GM19240 (cell line): Measurements from ENCODE around the gene RING1.

Experiments used
- DNase-seq: peaks from one replicate; pipeline ENCODE4 v3.0.0; 2011; ENCODE audit warnings: low spot score; ENCODE audit not compliant: insufficient read length

RING1 gene

DNA sequence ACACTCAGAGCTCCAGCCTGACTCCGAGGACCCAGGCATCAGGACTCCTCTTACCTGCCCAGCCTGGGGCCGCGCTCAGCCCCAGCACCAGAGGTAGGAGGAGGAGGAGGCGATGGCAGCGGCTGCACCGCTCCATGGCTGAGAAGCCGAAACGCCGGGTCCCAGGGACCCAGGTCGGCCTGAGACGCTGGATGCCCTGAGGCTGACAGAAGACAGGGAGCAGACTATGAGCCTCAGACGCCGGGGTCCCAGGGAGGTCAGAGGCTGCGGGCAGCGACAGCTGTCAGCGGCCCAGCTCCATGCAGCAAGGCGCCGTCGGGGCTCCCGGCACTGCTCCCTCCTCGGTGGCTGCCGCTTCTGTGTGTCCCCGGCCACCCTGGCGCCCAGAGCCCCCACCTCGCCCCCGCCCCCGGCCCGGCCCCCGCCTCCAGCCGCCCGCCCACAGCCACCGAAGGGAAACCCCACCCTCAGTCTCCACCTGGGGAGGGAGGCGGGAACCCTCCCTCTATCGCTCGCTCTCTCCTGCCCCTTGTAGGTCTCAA, 16.1 kb upstream of the RING1 start, which contains the start of gene COL11A2:
TSS of gene COL11A2 (minus strand) at position 363 of the 542 bp plus-strand sequence. CDS start at position 136, 227 bp downstream.
- DNase-seq: no peak

DNA sequence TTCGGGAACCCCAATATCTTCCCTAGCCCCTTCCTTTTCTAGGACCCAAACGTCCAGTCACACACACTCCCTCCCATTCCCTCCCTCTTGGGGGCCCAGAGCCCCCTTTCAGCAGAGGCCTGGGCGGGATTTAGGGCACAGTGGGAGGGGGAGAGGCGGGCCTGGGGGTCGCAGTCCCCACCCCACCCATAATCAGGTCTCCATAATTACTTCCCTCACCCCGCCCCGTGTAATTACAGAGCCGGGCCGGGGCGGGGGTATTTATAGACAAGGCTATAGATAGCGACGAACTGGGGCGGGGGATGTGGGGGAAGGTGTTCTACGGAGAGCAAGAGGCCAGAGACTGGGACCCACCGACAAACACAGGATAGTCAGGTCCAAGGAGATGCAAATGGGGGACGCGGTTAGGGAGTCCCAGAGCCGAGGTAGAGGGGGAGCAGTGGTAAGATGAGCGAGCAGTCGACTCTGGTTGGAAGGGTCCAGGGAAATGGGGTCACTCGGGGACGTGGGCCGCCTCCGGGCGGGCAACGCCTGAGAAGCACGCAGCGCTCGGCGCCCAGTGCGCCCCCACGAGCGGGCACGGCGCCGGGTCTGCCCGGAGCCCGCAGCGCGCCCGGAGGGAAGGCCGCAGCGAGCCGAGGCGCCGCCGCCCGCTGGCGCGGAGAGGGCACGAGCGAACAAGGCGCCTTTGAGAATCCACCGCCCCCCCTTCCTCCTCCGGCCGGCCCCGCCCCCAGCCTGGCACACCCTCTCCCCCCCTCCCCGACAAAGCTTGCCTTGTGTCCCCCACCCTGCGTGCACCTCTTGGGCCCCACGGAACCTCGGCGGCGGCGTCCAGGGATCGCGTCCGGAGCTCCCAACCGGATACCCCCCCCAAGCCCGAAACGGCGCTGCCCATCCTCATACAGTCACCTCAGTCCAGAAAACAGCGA, 15.4 kb upstream of the RING1 start:
- DNase-seq: no peak

DNA sequence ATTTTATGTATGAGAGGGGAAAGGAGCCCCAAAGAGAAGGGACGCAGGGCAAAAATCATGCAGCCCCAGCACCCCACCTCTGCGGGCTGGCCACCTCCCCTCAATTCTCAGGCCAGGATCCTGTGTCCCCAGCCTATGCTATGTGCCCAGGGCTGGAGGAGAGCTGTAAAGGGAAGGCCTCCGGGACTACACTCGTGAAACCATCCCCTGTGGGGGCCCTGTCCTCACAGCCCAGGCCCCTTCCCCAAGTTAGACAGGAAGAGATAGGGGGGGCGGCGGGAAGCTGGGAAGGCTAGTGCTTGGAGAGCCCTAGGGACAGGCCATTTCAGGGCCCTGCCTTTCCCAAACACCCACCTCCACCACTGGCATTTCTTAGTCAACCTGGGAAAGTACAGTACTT, 14.7 kb upstream of the RING1 start:
- DNase-seq: no peak

- no peak for DNase-seq
Measured at GRCh38 chr6:33194431-33194979, 13.8 kb upstream of the RING1 start.

GRCh38 chr6:33195304-33196165, 12.8 kb upstream of the RING1 start:
- DNase-seq: no peak

- peak; percentile 76 for DNase-seq
Measured at GRCh38 chr6:33197431-33198048, 10.8 kb upstream of the RING1 start.

DNA sequence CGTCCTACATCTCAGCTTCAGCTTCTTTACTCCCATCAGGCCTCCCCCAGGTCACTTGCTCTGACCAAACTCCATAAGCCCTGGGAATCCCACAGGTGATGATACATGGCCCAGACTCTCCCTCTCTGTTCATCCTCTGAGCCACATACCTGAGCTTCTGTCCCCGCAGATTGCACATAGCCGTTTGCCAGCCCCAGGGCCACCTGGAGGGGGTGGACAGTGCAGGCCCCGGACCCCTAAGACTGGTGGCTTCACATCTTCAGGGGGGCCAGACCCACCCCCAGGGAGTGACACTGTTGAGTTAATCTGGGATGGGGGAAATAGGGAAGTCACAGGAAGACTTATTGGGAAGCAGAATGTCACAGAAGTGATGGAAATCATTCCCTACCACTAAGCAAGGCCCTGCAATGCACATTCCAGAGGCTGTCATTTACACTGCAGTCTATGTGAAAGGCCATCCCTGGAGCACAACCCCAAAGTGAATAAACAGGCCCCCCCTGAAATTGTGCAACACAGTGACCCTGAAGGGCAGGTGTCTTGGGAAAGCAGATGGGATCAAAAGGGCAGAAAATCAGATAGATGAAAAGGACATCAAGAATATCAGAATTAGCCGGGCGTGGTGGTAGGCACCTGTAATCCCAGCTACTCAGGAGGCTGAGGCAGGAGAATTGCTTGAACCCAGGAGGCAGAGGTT, 10.0 kb upstream of the RING1 start:
- no peak for DNase-seq

DNA sequence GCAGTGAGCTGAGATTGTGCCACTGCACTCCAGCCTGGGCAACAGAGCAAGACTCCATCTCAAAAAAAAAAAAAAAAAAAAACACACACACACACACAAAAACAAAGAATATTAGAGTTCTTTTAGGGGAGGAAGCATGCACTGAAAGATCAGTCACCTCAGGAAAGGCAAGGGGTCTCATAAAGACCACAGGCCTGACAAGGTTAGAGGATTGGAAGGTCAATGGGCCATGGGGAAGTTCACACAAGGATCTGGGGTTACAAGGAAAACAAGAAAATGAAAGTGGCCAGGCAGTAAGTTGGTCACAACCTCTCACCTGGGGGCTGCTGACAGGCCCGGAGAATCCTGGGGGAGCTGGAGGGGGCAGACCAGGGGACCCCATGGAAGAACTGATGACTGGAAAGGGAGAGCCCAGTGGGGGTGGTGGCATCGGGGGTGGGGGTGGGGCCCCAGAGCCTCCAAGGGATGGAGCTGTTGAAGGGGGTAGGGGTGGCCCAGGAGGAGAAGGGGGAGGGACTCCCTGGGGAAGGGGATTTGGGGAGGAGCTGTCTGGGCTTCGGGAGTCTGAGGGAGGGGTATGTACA, 9.4 kb upstream of the RING1 start:
- no peak for DNase-seq

DNA sequence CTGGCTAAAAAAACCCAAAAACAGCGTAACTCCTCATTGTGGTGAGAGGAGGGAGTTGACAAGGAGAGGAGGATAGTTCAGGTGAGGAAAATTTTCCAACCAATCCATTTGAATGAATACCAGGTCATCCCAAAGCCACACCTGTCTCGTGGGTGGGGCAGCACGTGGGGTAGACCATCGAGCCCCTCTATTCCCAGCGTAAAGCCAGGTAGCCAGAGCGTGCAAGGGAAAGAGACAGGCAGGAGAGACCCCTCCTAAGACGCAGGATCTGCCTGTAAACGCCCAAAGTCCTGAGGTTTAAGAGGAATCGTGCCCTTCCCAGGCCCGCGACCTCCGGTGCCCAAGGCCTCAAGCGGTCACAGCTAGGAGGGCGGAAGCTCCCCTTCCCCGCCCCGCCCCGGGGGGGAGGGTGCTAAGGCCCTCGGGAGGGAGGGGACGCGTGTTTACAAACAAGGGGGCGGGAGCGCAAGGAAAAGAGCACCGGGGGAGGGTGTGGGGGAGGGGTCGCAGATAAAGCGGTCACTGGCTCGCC, 8.5 kb upstream of the RING1 start:
- peak; percentile 69 for DNase-seq

DNA sequence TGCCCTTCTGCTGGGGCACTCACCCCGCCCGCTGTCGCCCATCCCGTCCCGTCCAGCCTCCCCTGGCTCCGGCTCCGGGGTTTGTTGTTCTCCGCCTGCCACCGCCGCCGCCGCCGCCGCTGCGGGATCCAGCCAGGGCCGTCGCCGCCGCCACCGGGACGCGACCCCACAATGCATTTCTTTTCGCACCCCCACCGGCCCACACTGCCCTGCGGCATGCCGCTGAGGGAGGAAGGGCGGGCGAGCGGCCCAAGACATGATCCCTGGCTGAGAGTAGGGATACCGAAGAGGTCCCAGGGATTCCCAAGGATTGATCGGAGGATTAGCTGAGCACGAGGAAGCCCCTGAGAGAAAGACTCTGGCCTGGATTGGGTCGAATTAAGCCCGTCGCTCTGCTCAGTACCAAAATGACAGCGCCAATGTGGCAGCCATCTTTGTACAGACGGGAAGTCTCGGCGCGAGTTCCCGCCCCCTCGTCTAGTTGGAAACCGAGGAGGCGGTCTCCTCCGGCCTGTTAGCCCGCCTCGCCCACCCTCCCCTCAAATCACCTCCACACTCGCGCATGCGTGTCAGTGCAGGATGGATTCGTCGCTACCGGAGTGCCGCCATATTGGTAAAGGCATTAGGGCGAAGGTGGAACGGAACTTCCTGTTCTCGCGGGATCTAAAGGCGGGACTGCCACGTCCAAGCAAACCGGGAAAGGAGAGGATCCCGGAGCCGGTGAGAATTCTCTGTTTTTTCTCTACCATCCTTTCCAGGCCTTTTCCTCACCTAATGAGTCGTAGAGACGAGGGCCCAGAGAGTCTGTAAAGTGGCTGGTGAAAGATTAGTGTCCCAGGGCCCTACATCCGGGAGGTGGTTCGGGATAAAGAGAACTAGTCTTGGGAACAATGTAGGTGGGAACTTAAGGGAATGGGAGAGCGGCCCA, 7.8 kb upstream of the RING1 start, which contains the start of the genes RXRB and SLC39A7:
TSS of gene RXRB (minus strand) at position 447 of the 928 bp plus-strand sequence. CDS start at position 258, 189 bp downstream.
TSS of gene SLC39A7 (plus strand) at position 649 of the 928 bp plus-strand sequence. CDS start 379 bp downstream, outside the sequence.
- DNase-seq: peak; percentile 91

GRCh38 chr6:33201147-33201545, 7.2 kb upstream of the RING1 start:
- no peak for DNase-seq

GRCh38 chr6:33201935-33202334, 6.4 kb upstream of the RING1 start:
- DNase-seq: no peak

- no peak for DNase-seq
Measured at GRCh38 chr6:33202799-33203198, 5.5 kb upstream of the RING1 start.

GRCh38 chr6:33203443-33204164, 4.7 kb upstream of the RING1 start:
- DNase-seq: no peak

- no peak for DNase-seq
Measured at GRCh38 chr6:33204165-33204414, 4.2 kb upstream of the RING1 start.

GRCh38 chr6:33204415-33205190, 3.7 kb upstream of the RING1 start, which contains the start of gene HSD17B8:
Gene HSD17B8 (plus strand): TSS chr6:33204655. CDS start chr6:33204669, 14 bp downstream.
- DNase-seq: peak; percentile 95
